Stomach (tissue), 4 donors: ENCODE results near the gene ZSCAN9.

ENCODE experiments used
- POLR2A ChIP-seq, 4 donors: fragments of 450-650 bp; IDR thresholded peaks; one replicate each; pipeline ENCODE4 v1.6.1; 2016; ENCODE audit warnings: antibody characterized with exemption in 4 of 4, control low read depth in 2 of 4, mild to moderate bottlenecking in 1 of 4, moderate library complexity in 1 of 4
- TF ChIP-seq, protein P1 (sequence below), 7 experiments: fragments of 450-650 bp in 4 of 7; fragments of 200-600 bp in 3 of 7; sonication (generic) in 3 of 7; IDR thresholded peaks; one replicate each; pipeline ENCODE4 v1.5.1; 2016 to 2019; ENCODE audit warnings: antibody characterized with exemption in 7 of 7, control low read depth in 2 of 7, mild to moderate bottlenecking in 1 of 7

DNA sequence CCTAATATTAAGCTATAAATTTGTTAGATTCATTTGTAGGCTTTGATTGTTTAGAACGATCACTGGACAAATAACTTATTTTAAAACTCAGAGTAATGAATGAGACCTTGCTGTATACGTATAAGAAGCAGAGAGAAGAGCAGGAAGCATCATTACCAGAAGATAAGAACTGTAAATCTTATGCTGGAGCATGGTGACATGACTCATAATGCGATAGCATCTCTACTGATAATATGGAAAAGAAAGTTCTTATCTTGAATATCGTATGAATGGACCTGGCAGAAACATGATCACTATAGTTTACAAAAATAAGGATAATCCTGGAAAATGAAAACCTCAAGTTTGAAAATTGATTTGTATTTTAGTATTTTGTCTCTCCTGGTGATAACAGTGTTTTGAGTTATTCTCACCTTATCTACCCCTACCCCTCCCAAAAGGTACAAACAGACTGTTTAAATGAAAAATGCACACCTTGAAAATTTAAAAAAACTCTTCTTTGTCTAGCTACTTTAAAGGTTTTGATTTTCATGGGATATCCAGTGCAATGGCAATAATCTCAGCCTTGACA is 39.8 kb downstream of the ZSCAN9 start:
- no peak for TF ChIP-seq POLR2A (IDR thresholded peaks at IDR 0.05)
- TF ChIP-seq, protein P1, sequence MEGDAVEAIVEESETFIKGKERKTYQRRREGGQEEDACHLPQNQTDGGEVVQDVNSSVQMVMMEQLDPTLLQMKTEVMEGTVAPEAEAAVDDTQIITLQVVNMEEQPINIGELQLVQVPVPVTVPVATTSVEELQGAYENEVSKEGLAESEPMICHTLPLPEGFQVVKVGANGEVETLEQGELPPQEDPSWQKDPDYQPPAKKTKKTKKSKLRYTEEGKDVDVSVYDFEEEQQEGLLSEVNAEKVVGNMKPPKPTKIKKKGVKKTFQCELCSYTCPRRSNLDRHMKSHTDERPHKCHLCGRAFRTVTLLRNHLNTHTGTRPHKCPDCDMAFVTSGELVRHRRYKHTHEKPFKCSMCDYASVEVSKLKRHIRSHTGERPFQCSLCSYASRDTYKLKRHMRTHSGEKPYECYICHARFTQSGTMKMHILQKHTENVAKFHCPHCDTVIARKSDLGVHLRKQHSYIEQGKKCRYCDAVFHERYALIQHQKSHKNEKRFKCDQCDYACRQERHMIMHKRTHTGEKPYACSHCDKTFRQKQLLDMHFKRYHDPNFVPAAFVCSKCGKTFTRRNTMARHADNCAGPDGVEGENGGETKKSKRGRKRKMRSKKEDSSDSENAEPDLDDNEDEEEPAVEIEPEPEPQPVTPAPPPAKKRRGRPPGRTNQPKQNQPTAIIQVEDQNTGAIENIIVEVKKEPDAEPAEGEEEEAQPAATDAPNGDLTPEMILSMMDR (IDR thresholded peaks at IDR 0.05): no peak
